Calu3 (cell line): Measurements from ENCODE around the gene UBAP1L. TPM values are rescaled to one million over a fixed set of nuclear protein-coding genes. Genes with fewer than 3 reads are reported as not detected.
"Not testable (repeated sequence)": the region's sequence is repeated elsewhere in the genome, so short reads cannot be mapped to it uniquely, and the experiment has no call there.

ENCODE experiments used
- BruUV-seq: library from RNA; stranded (reverse); fragments of 400-500 nt; replicated peaks from 2 replicates; lab custom pipeline; 2021; lab: Mats Ljungman, UMichigan
- CTCF ChIA-PET: fragments of 300-600 bp; sonication (Branson Sonifier 250); formaldehyde crosslinking; loops from one replicate; lab custom pipeline; 2022; ENCODE audit warnings: antibody characterized with exemption; lab: Charles Lee
- DNase-seq: peaks from one replicate; pipeline ENCODE4 v3.0.0; 2022
- H3K27ac Mint-ChIP-seq: one replicate; pipeline ENCODE4 v1.8.0; 2022; ENCODE audit warnings: mixed read lengths; ENCODE audit not compliant: unreplicated experiment
- H3K27me3 Mint-ChIP-seq: one replicate; pipeline ENCODE4 v1.8.0; 2022; ENCODE audit warnings: mixed read lengths; ENCODE audit not compliant: unreplicated experiment
- H3K36me3 Mint-ChIP-seq: one replicate; pipeline ENCODE4 v1.8.0; 2022; ENCODE audit warnings: mild to moderate bottlenecking, moderate library complexity, mixed read lengths; ENCODE audit not compliant: insufficient read depth, unreplicated experiment
- H3K4me1 Mint-ChIP-seq: one replicate; pipeline ENCODE4 v1.8.0; 2022; ENCODE audit warnings: mild to moderate bottlenecking, low read depth, mixed read lengths; ENCODE audit not compliant: unreplicated experiment
- H3K4me3 Mint-ChIP-seq: one replicate; pipeline ENCODE4 v1.8.0; 2022; ENCODE audit warnings: mild to moderate bottlenecking, low read depth, moderate library complexity, mixed read lengths; ENCODE audit not compliant: unreplicated experiment
- H3K9me3 Mint-ChIP-seq: one replicate; pipeline ENCODE4 v1.8.0; 2022; ENCODE audit warnings: low read depth, mixed read lengths; ENCODE audit not compliant: unreplicated experiment
- CTCF ChIP-seq: fragments of 200-600 bp; IDR thresholded peaks from one replicate; pipeline ENCODE4 v1.8.0; 2022; ENCODE audit warnings: antibody characterized with exemption; ENCODE audit not compliant: unreplicated experiment
- intact Hi-C: fragments of 100-400 bp; cut with micrococcal nuclease; formaldehyde crosslinking; loops from one replicate; pipeline ENCODE4 v1.10.0; 2022; ENCODE audit not compliant: unreplicated experiment
- total RNA-seq: library from RNA; stranded (reverse); gene quantifications from 2 replicates; pipeline ENCODE4 v1.2.3, GENCODE V29; 2022

Gene UBAP1L
- total RNA-seq, 1 experiment from 2014 or later: 5.2 TPM

GRCh38 chr15:65077291-65077980 lies 37.6 kb downstream of the UBAP1L start:
- no TSS peak for BruUV-seq
- no peak for DNase-seq
- peaks cover 23% of the 10 kb centered on the region for H3K27me3 Mint-ChIP-seq
- H3K4me1 Mint-ChIP-seq: peaks cover 6% of the 10 kb centered on the region
- no peak overlapping the region for H3K27ac Mint-ChIP-seq
- H3K4me3 Mint-ChIP-seq: no peak overlapping the region
- TF ChIP-seq CTCF: no peak
- no peaks in the 10 kb centered on the region for H3K36me3 Mint-ChIP-seq
- CTCF ChIA-PET: interaction anchor here (2.2 kb wide), 1 partner anchor 43 kb away, joined by 6 read pairs; no protein-coding TSS in a partner anchor
- no peaks in the 10 kb centered on the region for H3K9me3 Mint-ChIP-seq
- intact Hi-C loops: no loop called here

GRCh38 chr15:65076486-65077290 lies 38.3 kb downstream of the UBAP1L start, which contains the start of gene KBTBD13:
Gene KBTBD13, plus strand, starts transcription at chr15:65076746. Its CDS starts 70 bp downstream, at chr15:65076816.
- H3K27ac Mint-ChIP-seq: no peak within 1 kb of the TSS
- no peak for TF ChIP-seq CTCF
- H3K36me3 Mint-ChIP-seq: no peaks in the 10 kb centered on the region
- H3K4me3 Mint-ChIP-seq: no peak within 1 kb of the TSS
- no peaks in the 10 kb centered on the region for H3K4me1 Mint-ChIP-seq
- intact Hi-C loops: no loop called here
- CTCF ChIA-PET: no interaction called here
- H3K27me3 Mint-ChIP-seq: peaks cover 16% of the 10 kb centered on the region
- DNase-seq: no peak
- BruUV-seq: no TSS peak
- H3K9me3 Mint-ChIP-seq: no peaks in the 10 kb centered on the region

- H3K4me1 Mint-ChIP-seq, H3K27ac Mint-ChIP-seq, intact Hi-C loops, H3K36me3 Mint-ChIP-seq, BruUV-seq, H3K4me3 Mint-ChIP-seq, DNase-seq, H3K9me3 Mint-ChIP-seq, CTCF ChIA-PET: not testable (repeated sequence)
- H3K27me3 Mint-ChIP-seq: peaks cover 15% of the 10 kb centered on the region
These were observed 39.2 kb downstream of the UBAP1L start for GRCh38 chr15:65075607-65076395.

- CTCF ChIA-PET: interaction anchor here (0.7 kb wide), 1 partner anchor 550 kb away, joined by 4 read pairs; no protein-coding TSS in a partner anchor
- H3K27ac Mint-ChIP-seq, H3K4me1 Mint-ChIP-seq: not testable (repeated sequence)
These were observed 40.1 kb downstream of the UBAP1L start for GRCh38 chr15:65074946-65075345.

GRCh38 chr15:65072617-65073016 lies 42.4 kb downstream of the UBAP1L start:
- no TSS peak for BruUV-seq
- CTCF ChIA-PET: interaction anchor here (1.3 kb wide), 1 partner anchor 18 kb away, joined by 4 read pairs; no protein-coding TSS in a partner anchor
- intact Hi-C loops: no loop called here

More at GRCh38 chr15:65074946-65075345, 40.1 kb downstream of the UBAP1L start:
- BruUV-seq, DNase-seq, H3K36me3 Mint-ChIP-seq, intact Hi-C loops, H3K4me3 Mint-ChIP-seq, H3K9me3 Mint-ChIP-seq: not testable (repeated sequence)
- H3K27me3 Mint-ChIP-seq: peaks cover 15% of the 10 kb centered on the region

More at GRCh38 chr15:65072617-65073016, 42.4 kb downstream of the UBAP1L start:
- H3K9me3 Mint-ChIP-seq: no peaks in the 10 kb centered on the region
- TF ChIP-seq CTCF: no peak
- peaks cover under 1% of the 10 kb centered on the region for H3K4me1 Mint-ChIP-seq
- no peaks in the 10 kb centered on the region for H3K36me3 Mint-ChIP-seq
- H3K27me3 Mint-ChIP-seq: peaks cover 13% of the 10 kb centered on the region
- no peak overlapping the region for H3K27ac Mint-ChIP-seq
- no peak overlapping the region for H3K4me3 Mint-ChIP-seq
- no peak for DNase-seq
